Measurements from ENCODE around the gene LRRC10B.

Gene LRRC10B

GRCh38 chr11:61510166-61510919 is 1.8 kb downstream of the LRRC10B start:
- DNase-seq, result no peak

- no peak for DNase-seq
Observed at GRCh38 chr11:61510974-61511373, 2.4 kb downstream of the LRRC10B start.

- no peak for DNase-seq
Observed at GRCh38 chr11:61511383-61511782, 2.8 kb downstream of the LRRC10B start.

DNA sequence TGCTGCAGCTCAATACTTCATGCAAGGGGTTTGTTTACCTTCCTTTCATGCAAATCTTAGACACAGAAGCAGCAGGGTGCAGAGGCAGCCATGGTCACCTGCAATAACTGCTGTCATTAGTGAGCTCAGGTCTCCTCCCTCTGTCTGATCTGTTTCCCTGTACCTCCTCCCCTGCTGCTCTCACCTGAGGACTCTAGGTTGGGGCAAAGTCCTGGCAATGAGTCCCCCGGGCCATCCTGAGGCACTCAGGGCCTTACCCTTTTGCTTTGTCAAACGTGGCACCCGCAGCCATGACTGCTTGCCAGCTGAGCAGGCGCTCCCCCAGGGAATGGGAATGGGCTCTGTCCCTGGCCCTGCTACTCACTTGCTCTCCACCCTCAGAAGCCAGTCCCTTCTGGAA is 3.9 kb downstream of the LRRC10B start:
- no peak for DNase-seq

DNA sequence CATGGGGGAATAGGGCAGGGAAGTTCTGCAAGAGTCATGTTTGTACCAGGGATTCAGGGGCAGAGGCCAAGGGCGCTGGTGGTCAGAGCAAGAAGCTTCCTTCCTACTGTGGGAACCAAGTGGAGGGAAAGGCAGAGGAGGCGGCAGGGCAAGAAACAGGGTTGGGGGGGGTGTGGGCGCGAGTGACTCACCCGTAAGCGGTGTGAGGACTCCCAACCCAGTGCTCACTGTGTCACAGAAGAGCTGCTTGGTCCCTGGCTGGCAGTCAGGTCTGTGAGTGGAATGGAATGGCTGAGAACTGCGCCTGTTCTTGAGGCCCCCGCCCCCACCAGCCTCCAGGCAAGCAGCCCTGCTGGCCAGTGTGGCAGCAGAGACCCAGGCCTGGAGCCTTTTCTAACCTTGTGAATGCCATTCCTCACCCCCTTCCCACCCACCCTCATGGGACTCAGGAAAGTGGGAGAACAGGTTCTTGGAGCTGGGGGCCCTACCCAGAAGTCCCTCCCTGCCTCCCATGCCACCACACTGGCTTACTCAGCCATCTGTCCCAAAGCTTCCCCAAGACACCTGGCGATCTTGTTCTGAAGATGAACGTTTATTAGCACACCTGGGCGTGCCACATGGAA is 4.7 kb downstream of the LRRC10B start:
- DNase-seq, result no peak

DNA sequence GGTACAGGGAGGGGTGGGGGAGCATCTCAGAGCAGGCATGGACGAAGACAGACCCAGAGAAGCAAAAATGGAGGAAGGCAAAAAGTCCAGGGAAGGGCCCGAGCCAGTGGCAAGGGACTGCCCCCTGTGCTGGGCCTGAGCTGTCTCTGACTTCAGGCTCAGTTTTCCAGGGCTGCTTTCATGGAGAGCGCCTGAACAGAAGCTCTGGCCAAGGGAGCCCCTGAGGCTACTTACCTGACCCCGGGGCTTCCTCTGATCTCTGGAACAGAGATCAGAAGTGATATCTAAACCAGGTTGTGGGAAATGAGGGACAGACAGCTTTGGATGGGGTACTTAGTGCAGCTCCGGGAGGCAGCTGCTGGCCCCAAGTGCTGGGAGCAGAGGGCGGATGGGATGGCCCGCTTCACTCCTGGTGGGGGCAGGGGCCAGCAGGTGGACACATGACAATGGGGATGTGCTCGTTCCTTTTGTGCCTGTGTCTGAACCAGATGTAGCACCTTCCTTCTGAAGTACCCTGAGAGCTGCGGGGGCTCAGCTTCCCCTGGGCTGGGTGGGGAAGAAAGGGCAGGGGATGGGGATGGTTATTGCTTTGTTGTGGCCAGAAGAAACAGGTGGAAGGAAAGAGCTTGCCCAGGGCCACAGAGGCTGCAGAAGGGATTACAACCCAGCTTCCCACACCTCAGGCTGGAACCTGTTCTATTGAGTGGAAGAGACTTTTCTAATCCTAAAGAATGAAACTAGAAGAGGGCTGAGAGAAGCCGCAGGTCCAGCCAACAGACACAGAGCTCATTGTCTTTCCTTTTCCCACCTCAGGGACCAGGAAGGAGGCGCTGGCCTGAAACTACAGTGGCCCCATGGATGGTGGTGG is 5.7 kb downstream of the LRRC10B start:
- DNase-seq, result no peak

GRCh38 chr11:61515686-61516085 is 7.1 kb downstream of the LRRC10B start:
- no peak for DNase-seq

- DNase-seq, result no peak
Observed at GRCh38 chr11:61516191-61516590, 7.6 kb downstream of the LRRC10B start.

DNA sequence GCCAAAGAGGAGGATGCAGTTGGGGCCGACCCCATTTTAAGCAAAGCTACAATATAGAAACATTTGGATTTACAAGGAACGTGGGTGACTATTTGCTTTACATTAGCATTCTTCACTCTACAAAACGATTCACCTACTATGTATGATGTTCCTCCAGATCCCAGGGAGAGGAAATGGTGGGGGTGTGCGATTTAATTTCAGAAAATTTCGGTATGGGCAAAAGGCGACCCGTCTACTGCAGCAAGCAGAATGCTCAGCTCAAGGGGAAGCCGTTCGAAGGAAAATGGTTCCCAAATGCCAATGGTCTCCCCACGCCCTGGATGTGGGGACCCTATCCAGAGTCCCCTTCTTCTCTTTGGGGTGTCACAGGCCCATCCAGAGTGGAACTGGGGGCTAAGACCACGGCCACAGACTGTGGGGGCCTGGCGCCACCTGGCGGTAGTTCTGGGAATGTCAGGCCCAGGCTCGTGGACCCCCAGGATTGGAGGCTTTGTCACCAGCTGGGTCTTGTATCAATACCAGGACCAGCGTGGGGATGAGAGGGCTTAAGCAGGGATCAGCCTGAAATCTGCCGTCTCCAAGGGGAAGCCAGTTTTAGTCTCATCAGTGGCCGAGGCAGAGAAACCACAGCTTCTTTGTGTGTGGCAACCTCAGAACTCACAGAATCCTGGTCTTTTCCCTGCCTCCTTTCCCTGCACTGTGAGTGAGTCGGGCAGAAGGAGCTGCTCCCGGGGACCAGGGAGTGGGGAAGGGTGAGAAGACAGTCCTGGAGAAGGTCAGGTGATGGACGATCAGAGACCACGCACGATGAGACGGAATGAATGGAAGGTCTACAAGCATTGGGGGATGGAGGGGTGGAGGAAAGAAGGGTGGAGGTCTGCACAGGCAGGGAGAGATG is 8.4 kb downstream of the LRRC10B start:
- DNase-seq, result peak; percentile 32

DNA sequence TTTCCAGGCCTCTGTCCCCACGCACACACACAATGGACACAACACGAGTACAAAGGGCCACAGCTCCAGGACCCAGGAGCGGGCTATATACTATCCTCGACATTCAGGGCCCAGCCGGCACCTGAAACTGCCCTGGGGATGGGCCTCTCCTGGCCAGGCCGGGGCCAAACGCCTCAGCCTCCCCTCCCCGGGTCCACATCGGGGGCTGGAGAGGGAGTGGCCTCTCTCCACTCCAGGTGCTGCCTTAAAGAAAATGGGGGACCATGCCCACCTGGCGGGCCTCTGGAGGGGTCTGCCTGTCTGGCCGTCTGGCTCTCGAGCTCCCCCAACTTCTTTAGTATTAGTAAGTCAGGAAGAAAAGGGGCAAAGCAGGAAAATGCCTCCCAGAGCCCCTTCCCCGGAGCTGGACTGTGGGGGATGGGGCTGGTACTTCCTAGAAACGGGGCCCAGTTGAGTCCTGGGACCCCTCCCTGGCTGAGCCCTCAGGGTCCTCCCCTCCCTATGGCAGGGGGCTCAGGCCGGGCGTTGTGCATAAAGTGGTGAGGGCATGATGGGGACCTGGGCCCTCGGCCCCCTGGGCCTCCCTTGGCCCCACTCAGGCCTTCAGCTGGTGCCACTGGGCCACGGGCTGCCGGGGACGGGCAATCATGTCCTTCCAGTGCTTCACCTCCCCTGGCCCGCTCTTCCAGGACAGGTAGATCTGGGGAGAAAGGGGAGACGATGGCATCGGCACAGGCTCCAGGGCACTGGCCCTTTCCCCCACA is 9.7 kb downstream of the LRRC10B start:
- no peak for DNase-seq

DNA sequence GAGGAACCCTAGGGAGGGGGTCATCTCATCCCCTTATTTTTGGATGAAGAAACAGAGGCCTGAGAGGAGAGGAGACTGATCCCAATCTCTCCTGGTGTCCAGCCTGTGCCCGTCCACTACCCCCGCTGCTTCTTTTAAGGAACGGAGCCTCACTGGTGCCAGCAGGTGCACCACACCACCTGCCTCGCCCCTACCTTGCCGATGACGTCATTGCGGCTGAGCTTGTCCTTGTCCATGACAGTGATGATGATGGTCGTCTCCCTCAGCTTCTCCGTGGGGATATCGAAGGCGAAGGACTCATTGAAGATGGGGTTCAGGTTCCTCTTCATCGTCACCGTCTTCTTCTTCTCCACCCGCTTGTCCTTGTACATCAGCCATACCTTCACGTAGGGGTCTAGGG is 14.3 kb downstream of the LRRC10B start:
- DNase-seq, result no peak

GRCh38 chr11:61524446-61524845 is 15.9 kb downstream of the LRRC10B start:
- DNase-seq, result no peak

DNA sequence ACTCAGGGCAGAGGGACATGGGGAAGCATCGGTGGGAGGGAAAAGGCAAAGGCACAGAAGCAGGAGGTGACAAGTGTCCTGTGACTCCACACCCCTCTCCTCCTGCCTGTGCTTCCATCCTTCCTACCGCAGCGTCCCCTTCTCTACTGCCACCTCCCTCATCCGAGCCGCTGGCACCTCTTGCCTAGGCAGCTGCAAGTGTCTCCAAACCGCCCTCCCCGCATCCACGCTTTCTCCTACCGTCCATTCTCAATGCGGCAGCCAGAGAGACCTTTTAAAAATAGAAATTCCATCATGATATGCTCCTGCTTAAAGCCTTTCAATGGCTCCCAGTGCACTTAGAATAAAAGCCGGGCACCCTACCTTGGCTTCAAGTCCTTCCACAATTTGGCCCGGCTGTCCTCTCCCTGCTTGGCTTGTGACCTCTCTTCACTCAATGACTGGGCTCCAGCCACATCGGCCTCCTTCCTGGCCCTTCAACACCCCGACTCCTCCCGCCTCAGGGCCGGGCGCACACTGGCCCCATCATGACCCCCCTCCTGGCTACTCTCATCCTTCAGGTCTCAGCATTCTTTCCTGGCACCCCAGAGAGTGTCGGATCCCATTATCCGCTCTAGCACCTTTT is 16.5 kb downstream of the LRRC10B start:
- DNase-seq, result no peak

DNA sequence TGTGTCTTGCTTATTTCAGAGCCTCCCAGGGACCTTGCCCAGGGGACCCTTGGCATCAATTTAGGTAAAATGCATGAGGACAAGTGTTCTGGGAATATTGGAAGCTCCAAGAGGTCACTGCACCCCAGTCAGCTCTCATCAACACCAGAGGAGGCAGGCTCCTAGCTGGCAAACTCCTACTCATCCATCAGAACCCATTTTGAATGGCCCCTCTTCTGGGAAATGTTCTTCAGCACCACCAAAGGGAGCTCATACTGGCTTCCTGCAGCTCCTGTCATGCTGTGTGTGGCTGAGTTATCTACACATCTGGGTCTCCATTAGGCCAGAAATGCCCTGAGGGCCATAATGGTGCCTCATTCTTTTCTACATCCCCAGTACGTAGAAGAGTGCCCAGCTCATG is 17.7 kb downstream of the LRRC10B start:
- DNase-seq, result no peak

- DNase-seq, result no peak
Observed at GRCh38 chr11:61526956-61527731, 18.6 kb downstream of the LRRC10B start.

GRCh38 chr11:61528114-61528513 is 19.6 kb downstream of the LRRC10B start:
- DNase-seq, result no peak

GRCh38 chr11:61529537-61530225 is 21.1 kb downstream of the LRRC10B start:
- DNase-seq, result no peak

DNA sequence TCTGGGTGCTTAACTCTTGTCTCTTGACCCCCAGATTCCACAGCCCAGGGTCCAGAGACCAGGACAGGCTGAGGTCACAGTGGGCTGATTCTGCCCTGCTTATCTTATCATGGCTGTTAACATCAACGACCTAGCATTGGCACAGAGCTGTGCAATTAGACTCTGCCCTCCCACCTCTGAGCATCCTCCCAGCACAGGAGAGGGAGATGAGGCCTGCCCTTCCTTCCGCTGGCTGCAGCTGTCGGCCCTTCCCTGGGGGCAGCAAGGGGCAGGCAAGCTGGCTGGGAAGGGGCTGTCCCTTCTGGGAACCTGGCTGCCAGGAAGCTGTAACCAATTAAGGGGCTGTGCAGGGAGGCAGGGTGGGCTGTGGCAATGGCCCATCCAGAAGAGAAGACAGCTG is 22.5 kb downstream of the LRRC10B start:
- DNase-seq, result no peak

GRCh38 chr11:61532134-61533038 is 23.8 kb downstream of the LRRC10B start:
- no peak for DNase-seq
